Right kidney (tissue), 1 donor: Measurements from ENCODE around the gene PROB1.
"Not testable (repeated sequence)": the region's sequence is repeated elsewhere in the genome, so short reads cannot be mapped to it uniquely, and the experiment has no call there.

Experiments
- DNase-seq: peaks from one replicate; pipeline ENCODE4 v3.0.0-alpha.2; 2016

The PROB1 gene

DNA sequence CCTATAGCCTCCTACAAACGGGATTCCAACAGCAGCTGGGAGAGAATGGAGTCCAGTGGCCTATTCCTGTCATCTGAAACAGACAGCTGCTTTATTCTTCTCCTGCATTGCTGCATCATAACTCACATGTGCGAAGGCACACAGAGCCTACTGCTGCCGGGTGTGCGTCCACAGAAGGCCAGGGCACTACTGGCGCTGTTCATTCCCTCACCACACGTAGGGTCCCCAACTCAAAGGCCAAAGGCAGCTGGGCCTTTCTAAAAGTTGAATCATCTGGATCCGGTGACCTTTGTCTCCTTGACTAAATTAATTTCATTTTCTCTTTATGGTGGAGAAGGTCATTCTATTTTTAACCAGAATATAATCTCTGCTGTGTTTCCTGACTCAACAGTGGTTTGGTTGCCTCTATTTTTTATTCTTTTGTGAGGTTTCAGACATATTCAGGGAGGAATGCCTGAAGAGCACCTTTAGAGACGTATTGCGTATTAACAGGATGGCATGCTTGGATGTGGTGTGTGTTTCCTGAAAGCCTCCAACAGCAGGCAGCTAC, 19.8 kb upstream of the PROB1 start:
- DNase-seq, result no peak

DNA sequence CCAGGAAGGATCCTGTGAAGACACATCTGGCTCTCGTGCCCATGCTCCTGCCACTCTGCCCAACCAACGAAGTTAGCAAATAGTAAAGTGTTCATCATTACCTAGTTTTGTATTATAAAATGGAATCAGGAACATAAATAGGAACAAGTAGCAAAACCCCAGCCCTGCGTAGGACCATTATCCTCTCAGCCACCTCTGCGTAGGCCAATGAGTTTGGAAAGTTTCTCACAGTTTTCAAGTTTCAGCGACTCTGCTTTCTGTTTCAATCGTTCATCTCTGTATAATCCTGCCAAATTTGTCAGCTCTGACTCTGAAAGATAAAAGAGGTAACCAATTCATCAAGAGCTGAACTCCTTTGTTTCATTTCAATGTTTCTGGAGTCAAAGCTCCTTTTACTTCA, 19.1 kb upstream of the PROB1 start:
- no peak for DNase-seq

DNA sequence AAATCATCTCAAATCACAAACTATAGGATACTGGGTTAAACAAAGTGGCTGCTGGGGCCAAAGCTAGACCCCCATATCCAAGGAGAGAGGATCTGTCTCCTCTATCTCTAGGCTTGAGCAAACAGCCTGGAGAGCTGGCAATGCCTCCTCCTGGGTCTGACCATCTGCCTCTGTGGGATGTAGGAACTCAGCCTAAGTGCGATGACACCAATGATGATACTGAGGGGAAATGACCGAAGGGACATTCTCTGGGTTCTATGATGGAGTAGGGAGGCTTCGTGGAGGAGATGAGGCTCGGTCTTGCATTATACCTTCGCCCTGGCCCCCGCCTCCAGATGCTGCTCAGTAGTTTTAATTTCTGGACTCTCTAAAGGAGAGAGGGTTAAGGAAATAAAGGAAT, 18.2 kb upstream of the PROB1 start:
- no peak for DNase-seq

DNA sequence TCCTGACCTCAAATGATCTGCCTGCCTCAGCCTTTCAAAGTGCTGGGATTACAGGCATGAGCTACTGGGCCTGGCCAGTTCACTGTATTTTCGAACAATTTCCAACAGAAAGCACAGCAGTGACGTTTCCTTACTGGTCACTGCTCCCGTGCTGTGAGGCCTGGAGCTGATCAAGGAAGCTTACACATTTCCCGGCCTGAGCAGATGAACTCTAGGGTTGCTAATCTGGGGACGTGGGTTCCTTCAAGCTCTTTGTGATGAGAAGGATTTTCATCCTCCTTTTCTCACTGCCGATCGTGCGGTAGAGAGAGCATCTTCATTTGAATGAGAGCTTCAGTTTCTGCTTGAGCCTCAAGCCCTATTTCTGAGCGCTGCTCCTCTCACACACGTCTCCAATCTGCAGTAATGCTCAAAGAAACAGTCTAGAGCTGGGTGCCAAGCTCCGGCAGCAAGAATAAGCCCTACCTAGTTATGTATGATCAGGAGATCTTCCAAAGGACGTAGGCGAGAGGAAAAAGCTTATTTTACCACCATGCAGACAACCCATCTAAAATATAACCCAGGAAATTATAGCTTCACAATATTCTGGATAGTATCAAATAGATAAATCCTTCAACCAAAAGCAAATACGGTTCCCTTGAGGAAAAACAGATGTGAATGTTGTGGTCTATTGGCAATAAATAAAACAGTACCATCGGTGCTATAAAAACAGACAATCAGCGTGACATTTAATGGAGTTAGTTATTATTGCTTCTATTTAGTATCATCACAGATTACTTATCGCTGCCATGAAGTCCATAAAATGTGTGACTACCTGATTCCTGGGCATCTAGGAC, 16.3 kb upstream of the PROB1 start:
- DNase-seq, result no peak

DNA sequence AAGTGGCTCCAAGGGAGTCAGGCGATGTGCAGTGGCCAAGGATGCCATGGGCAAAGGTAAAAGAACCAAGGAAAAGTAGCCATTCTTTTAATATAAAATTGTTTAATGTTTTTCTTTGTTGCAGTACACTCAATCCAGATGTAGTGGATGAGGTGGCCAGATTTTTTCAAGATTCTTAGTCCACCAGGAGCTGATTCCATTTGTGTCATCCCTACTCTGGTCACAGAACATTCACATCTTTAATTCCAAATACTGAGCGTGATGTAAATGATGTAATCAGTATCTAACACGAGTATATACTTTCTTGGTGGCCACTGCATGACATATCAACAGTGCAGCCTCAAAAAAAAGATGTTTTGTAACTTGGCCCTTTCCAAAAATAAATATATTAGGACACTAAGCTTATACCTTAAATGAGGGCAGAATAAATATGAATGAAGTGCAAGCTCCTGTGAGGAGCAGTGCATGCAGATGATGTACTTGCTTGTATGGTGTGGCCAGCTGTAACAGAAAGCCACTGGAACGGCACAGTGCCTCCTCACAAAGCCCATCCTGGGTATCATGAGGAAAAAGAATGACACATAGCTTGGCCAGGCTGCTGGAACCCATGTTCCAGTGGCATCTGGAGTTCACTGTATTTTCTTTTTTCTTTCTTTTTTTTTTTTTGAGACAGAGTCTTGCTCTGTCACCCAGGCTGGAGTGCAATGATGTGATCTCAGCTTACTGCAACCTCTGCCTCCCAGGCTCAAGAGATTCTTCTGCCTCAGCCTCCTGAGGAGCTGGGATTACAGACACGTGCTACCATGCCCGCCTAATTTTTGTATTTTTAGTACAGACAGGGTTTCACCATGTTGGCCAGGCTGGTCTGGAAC, 15.5 kb upstream of the PROB1 start:
- DNase-seq, result no peak

DNA sequence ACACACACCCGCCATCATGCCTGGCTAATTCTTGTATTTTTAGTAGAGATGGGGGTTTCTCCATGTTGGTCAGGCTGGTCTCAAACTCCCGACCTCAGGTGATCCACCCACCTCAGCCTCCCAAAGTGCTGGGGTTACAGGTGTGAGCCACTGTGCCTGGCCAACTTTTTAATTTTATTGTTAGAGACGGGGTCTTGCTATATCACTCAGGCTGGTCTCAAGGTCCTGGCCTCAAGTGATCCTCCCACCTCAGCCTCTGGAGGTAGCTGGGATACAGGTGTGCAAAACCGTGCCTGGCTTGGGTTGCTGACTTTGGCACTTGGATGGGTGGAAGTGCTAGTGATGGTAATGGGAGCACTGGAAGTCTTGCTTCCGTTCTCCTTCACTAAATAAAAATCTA, 14.2 kb upstream of the PROB1 start:
- not testable (repeated sequence) for DNase-seq

DNA sequence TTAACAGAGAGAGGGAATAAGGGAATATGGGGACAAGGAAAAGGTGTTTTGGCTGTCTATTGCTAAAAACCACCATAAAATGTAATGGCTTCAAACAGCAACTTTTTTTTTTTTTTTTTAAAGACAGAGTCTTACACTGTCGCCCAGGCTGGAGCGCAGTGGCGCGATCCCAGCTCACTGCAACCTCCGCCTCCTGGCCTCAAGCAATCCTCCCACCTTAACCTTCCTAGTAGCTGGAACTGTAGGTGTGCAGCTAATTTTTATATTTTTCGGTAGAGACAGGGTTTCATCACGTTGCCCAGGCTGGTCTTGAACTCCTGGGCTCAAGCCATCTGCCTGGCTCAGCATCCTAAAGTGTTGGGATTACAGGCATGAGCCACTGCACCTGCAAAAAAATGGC, 13.3 kb upstream of the PROB1 start:
- no peak for DNase-seq

DNA sequence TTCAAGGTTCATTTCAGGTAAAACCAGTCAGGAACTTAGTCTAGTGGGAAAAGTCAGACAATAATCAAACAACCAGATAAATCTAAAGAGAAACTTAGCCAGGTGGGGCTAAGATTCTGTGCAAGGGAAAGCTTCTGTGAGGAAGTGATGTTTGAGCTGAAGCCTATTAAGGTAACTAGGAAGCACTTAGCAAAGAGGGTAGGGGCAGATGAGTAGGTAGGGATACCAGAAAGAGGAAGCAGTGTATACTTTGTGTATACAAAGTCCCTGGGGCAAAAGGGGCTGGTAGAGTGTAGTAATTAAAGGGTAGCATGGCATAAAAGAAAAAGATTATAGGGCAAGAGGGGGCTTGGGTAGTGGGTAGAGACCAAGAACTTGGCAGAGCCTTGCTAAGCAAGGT, 12.6 kb upstream of the PROB1 start:
- DNase-seq, result no peak

DNA sequence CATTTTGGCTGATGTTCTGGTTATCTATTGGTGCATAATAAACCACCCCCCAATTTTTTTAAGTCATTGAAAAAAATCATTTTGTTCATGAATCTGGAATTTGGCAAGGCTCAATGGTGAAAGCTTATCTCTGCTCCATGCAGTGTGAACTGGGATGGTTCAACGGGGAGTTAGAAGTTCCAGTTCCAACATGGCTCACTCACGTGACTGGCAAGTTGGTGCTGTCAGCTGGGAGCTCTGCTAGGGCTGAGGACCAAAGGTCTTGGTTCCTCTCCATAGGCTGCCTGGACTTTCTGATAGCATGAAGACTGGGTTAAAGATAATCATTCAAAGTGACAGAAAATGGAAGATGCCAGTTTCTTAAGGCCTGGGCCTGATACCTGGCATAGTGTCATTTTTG, 12.1 kb upstream of the PROB1 start:
- no peak for DNase-seq

DNA sequence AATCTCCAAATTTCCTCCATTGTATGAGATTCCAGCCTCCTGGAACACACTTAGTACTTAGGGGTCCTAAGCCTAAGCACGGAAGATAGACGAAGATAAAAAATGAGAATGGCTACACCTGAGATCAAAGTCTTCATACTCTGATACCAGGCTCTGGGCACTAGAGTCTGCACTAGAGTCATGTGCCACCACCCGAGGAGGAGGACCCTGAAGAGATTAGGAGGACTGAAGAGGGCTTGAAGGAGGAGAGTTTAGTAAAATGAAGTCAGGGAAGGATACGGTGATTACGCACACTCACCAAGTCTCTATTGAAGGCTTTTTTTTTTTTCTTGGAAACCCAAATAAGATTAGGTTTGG, 9.6 kb upstream of the PROB1 start:
- DNase-seq, result no peak

DNA sequence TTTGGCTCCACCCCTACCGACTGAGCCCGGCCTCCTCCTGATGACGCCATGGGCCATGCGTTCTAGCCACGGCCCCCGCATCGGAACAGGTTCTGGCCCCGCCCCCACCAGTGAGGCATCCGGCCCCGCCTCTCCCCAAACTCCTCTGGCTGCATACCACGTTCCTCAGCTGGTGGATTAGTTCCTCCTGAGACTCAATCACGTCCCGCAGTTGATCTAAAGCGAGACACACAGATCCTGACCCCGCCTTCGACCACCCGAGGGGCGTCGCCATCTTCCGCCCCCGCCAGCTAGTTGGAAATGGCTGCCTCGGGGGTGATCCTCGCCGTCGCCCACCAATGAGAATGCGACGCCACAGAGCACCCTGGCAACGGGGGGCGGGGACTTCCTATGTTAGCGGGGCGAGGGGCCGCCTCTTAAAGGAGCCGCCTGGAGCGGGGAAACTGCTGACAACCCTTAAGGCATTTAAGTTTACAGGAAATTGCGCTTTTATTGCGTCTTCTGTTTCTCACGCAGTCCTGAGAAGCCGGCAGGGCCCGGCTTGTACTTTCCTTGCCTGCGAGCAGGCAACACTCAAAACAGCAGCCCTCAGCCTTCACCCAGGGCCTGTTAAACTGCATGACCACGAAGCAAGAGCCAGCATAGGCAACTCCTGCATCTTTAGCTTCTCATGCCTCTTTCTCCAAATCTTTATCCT, 9.0 kb upstream of the PROB1 start, which contains the start of gene SPATA24:
Gene SPATA24, minus strand, starts transcription at position 303 of the 697 bp plus-strand sequence. Its CDS starts 29 bp downstream, at position 274.
- DNase-seq, result peak; percentile 97

DNA sequence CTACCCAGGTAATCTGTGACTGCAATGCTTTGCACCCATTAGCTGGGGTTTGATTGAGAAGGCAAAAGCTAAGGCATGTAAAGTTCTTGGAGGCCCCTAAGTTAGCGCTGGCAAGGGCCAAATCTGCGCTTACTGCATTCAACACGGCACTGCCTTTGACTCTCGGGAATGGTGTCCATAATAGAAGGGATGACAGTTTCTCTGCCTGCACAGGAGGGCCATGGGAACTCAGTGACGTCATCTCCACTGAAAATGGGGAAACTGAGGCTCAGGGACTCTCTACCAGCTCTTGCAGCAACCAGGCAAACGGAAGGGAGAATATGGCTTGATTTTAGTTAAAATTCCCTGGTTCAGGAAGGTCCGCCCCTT, 8.5 kb upstream of the PROB1 start:
- no peak for DNase-seq

DNA sequence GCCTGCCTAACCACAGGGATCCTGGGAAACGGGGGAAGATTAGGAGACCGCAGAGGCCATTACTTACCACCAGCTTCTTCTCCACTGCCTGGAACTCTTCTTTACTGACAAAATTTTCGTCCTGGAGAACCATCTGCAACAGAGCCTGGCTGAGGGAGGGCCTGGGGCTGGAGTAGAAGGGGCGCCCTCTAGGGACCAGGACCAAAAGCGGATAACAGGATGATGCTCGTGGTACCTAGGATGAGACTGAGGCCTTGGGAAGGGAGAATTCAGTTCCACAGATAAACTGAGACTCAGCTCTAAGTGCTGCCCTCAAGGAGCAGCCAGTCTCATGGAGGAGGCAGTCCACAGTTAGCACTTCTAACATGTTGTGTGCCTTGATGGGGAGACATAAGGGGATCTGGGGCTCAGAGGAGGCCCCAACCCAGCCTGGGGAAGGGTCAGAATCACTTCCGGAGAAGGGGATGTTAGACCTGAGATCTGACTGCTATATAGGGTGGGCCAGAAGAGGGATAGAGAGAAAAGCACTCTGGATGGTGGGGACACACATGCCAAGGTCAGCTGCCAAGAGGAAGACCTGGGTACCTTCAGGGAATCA, 7.8 kb upstream of the PROB1 start:
- no peak for DNase-seq

DNA sequence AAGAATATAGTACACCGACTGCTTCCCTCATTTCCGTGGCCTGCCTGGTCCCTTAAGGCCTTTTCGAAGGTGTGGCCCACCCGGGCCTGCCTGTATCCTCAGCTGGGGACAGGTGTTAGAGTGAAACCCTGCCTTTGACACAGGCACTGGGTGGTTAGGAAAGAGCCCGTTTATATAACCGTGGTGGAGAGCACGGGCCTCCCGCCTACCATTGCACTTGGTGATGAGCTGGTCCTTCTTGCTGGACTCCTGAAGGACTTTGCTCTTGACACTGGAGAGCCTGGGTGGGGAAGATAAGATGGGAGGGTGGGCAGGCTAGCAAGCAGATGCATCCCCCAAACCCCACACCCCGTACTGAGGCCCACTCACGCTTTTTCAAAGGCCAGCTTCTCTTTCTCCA, 6.6 kb upstream of the PROB1 start:
- no peak for DNase-seq

DNA sequence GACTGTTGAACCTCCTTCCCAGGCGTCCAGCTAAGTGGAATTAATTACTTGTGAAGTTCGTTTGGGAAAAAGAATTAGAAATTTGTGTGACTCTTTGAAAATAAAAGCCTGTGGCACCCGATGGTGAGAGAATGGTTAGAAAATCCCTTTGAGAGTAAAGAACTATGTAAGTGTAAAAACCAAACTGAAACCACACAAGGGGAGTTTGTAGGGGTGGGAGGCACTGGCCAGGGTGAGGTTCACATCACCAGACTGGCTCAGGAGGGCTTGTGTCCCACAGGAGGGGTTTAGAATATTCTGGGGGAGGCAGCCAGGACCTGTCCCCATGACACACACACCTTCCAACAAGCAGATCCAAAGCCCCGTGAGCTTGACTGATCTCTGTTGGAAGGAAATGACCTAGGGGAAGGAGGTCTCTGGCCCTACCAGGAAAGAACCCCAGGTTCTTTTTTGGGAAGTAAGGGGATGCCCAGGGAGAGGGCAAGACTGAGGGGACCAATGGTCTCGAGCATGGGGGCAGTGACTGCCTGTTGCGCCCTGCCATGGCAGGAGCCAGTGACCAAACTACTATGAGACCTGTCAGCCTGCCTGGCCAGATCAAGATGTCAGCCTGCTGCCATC, 4.7 kb upstream of the PROB1 start:
- DNase-seq, result no peak

DNA sequence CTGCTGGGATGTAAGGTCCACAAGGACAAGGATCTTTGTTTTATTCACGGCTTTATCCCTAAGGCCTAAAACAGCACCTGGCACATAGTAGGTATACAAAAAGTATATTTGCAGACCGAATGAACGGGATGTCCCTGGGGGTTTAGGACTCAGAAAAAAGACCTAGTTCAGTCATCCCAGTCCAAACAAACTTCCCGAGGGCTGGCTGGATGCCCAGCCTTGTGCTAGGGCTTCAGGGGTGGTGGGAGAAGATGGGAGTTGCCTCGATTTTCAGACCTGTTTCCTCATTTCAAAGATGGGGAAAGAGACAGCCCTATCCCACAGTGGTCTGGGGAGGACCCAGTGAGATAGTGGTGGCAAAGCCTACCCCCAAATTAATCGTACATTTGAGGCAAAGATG, 3.0 kb upstream of the PROB1 start:
- DNase-seq, result no peak

DNA sequence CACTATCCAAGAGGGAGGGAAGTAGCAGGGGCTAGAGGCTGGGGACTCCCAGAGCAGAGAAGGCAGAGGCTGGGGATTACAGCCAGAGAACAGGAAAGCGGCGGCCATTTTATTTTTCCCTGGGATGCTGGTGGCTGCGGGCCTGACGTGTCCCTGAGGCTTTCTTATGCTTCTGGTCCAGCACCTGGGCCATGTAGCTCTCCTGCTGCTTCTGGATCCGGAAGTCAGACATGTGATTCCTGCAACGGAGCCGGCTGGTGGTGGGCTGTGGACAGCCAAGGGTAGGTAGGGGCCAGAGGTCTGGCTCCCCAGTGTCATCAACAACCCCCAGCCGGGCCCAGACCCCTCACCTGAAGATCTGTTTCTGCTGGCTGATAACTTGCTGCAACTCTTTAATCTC, 1.8 kb upstream of the PROB1 start:
- DNase-seq, result no peak

DNA sequence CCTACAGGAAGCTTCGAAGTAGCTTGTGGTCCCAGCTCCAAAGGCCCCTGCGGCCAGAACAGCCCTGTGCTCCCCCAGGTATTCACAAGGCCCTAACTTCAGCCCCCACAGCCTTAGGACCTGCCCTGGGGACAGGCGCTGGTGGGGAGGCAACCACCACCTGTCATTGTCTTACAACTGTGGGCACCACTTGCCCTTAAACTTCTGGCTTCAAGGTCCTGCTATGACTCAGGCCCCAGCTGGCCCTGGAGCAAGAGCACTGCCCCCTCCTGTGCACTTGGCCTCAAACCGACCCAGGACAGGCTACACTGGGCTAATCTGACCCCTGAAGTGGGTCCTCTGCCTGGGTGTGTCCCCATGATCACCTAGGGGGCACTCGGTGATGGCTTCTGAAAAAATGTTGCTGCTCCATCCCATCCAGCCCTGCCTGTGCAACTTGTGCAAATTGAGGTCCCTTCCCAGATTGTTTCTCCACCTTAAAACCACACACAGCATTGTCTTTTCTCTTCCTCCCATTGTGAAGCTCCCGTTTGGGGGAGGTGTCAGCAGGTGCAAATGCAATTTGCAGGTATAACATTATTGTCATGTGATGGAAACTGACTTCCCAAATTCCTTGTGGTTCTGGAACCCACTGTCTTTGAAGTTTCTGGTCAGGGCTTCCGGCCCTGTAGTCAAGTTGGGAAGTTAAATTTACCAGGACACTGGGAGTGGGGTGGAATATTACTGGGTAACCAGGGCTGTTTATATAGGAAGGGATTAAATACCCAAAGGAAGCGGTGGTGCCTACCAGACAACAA, 1.1 kb upstream of the PROB1 start:
- DNase-seq, result no peak

DNA sequence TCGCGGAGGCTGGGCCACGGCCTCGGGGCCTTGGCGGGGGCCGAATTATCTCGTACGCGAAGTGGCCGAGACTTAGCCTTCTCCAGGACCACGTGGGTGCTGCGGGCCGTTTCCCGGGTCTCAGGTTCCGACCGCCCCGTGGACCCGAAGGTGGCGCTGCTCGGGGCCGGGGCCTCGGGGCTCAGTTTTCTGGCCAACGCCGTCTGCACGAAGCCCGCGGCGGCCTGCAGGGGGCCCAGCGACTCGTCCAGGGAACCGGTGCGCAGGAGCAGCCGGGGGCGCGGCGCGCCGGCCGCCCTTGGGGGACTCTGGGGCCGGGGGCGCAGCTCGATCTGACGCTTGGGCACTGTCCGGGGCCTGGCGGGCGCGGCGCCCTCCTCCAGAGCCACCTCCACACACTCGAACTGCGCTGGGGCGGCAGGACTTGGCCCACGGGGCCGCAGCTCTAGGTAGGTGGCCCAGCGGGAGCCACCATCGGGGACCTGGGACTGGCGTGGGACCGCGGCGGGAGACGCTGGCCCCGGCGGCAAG, 716 bp downstream of the PROB1 start:
- DNase-seq, result peak; percentile 75

DNA sequence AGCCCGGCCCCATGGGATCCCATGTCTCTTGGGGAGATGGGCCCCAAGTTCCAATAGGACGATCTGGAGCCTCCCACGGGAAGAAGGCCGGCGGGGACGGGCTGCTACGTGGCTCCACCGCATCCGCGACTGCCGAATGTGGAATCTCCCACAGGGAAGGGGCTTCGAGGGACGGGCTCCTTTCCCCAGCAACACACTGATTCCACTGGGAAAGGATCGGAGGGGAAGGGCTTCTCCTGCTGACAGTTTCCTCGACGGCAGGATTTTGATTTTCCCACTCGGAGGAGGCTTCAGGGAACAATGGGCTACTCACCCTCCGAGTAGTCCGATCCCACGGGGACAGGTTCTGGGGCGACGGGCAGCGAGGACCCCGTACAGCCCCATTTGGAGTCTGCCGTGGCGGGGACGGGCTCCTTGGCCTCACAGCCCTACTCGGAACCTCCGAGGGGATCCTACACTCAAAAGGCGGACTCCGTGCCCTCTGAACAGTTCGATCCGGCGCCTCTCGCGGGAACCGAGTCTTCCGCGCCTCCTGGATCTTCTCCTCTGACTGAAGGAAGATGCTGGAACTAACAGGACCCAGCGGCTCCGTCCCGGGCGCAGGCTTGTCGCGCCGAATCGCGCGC, 1.3 kb downstream of the PROB1 start:
- peak; percentile 72 for DNase-seq
